Kidney capillary endothelial cell (primary cell): ENCODE measurements around the gene SUPT6H.

Experiments used
- DNase-seq: peaks from one replicate; pipeline ENCODE4 v3.0.0-alpha.2; 2018; ENCODE audit warnings: low spot score

The SUPT6H gene

DNA sequence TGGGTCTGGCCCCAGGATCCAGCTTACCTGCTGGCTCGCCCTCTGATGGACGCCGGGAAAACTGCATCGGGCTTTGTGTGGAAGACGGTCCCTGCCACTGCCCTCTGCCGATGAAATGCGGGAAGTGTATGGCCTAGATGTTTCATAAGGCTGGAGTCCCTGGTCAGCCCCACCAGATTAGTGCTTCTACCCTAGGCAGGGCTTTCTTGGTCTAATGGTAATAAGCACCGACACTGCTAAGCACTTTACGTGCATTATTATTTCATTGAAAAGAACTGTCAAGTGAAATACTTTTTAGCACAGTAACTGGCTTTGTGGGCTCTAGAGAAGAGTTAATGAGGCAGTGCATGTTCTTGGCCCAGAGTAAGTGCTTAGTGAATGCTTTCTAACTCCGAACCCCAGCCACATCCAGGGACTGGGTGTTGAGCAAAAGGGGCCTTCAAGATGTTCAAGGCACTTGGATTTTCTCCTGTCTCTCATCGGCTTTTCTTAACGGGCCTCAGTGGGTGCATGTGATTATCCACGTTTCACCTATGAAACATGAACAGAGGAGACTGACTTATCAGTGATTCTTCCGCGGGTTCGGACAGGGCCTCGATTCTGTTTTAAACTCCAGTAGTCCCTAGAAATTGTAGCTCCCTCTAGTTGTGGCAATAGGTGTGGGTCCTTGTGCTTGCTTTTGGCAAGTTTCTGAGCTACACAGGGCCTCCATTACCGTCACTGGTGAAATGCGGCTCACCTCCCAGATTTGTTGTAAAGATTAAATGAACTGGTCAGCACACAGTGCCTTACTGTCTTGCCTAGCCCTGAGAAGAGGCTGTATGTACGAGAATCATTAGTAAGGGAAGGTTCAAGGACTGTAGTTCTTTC is 88.4 kb downstream of the SUPT6H start:
- peak; percentile 88 for DNase-seq

DNA sequence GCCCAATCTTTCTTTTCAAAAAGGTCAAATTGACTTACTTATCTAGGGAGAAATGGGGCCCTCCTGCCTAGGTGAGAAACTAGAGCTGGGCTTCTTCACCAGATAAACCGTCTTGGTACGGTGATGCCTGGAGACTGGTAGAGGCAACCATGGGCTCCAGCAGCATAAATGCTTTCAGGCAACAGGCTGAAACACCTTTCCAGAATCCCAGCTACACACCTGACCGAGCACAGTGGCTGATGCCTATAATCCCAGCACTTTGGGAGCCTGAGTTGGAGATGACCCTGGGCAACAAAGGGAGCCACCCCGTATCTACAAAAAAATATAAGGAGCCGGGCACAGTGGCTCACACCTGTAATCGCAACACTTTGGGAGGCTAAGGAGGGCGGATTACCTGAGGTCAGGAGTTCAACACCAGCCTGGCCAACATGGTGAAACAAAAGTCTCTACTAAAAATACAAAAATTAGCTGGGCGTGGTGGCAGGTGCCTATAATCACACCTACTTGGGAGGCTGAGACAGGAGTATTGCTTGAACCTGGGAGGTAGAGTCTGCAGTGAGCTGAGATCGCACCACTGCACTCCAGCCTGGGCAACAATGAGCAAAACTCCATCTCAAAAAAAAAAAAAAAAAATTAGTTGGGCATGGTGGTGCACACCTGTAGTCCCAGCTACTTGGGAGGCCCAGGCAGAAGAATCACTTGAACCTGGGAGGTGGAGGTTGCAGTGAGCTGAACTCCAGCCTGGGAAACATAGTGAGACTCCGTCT is 89.8 kb downstream of the SUPT6H start:
- no peak for DNase-seq
